GM18868 (cell line): ENCODE measurements around the gene KRTAP23-1.

ENCODE experiments used
- ATAC-seq: cut with Tn5 transposase; IDR thresholded peaks from one replicate; pipeline ENCODE4 v1.9.1; 2021; ENCODE audit warnings: mild to moderate bottlenecking, moderate library complexity; ENCODE audit not compliant: unreplicated experiment

KRTAP23-1 gene

GRCh38 chr21:30315701-30316100, 32.7 kb downstream of the KRTAP23-1 start:
- ATAC-seq: no peak

- no peak for ATAC-seq
Measured at GRCh38 chr21:30306884-30307283, 41.5 kb downstream of the KRTAP23-1 start.

- ATAC-seq: no peak
Measured at GRCh38 chr21:30305136-30305535, 43.3 kb downstream of the KRTAP23-1 start.
